ENCODE data around the gene GP1BB.

The GP1BB gene

GRCh38 chr22:19735665-19736510 is 12.5 kb downstream of the GP1BB start:
- H3K4me1 Mint-ChIP-seq (ENCODE audit: low read depth): no peaks in the 10 kb centered on the region
- H3K9me3 Mint-ChIP-seq: no peaks in the 10 kb centered on the region
- H3K27me3 Mint-ChIP-seq: no peaks in the 10 kb centered on the region
- H3K36me3 Mint-ChIP-seq (ENCODE audit: low read depth): no peaks in the 10 kb centered on the region
- H3K4me3 Mint-ChIP-seq: no peak overlapping the region
- no peak overlapping the region for H3K27ac Mint-ChIP-seq

DNA sequence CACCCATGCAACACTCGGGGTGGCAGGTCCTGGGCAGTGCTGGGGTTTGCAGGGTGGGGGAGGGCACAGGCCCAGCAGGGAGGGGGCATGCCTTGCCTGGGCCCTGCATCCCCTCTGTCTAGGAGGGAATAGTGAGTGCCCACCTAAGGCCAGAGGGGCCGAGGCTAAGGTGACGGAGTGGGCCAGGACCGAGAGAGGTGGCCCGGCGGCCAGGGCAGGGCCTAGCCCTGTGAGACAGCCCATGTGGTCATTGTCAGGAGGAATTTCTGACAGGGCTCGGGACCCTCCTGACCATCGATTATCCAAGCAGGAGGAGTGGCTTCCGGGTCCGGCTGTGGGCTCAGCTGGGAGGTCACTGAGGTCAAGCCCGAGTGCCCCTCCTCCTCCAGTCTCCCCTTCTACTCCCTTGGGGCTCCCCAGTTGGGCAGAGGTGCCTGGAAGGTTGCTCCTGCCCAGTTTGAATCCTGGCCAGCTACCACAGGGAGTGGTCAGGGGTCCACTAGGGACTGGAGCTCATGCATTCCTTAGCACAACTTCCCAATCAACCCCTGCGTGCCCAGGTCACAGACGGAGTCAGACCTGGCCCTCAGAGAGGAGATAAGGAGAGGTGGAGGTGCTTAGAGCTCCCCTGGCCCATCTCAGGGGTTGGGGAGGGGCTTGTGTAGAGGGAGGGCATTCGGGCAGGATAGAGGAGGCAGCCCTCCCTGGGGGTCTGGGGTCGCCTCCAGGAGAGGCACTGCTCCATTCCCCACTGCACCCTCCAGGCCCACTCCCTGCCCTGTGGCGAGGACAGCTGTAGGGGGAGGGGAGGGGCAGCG is 14.7 kb downstream of the GP1BB start:
- no peaks in the 10 kb centered on the region for H3K27me3 Mint-ChIP-seq
- no peak overlapping the region for H3K27ac Mint-ChIP-seq
- H3K4me1 Mint-ChIP-seq (ENCODE audit: low read depth): no peaks in the 10 kb centered on the region
- no peak overlapping the region for H3K4me3 Mint-ChIP-seq
- H3K36me3 Mint-ChIP-seq (ENCODE audit: low read depth): no peaks in the 10 kb centered on the region
- no peaks in the 10 kb centered on the region for H3K9me3 Mint-ChIP-seq

GRCh38 chr22:19738664-19739447 is 15.5 kb downstream of the GP1BB start:
- Mint-ChIP-seq H3K27ac (no peak overlapping the region), H3K36me3 (ENCODE audit: low read depth) (no peaks in the 10 kb centered on the region), H3K4me3 (no peak overlapping the region), H3K4me1 (ENCODE audit: low read depth) (no peaks in the 10 kb centered on the region), H3K9me3 (no peaks in the 10 kb centered on the region), H3K27me3 (no peaks in the 10 kb centered on the region)

DNA sequence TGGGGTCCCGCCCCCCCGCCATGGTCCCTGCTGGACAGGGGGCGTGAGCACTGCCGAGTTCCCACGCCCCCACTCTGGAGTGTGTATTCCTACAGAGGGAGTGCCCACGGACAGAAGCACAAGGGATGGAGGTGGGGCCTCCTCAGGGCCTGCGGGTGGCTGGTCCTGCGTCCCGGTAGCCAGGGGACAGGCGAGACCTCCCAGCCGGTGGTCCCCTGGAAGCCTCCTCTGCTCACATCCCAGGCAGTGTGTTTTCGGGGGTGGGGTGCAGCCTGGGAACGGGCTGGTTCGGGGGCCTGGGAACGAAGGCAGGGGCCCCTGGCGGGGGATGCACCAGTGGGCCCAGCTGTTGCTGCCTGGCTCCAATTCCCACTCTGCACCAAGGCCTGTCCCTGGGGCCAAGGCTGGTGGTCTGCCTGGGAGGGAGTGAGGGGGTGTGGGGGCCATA is 16.1 kb downstream of the GP1BB start:
- no peaks in the 10 kb centered on the region for H3K36me3 Mint-ChIP-seq (ENCODE audit: low read depth)
- no peak overlapping the region for H3K4me3 Mint-ChIP-seq
- H3K9me3 Mint-ChIP-seq: no peaks in the 10 kb centered on the region
- no peak overlapping the region for H3K27ac Mint-ChIP-seq
- H3K27me3 Mint-ChIP-seq: no peaks in the 10 kb centered on the region
- no peaks in the 10 kb centered on the region for H3K4me1 Mint-ChIP-seq (ENCODE audit: low read depth)

GRCh38 chr22:19739911-19740449 is 16.6 kb downstream of the GP1BB start:
- Mint-ChIP-seq H3K4me1 (ENCODE audit: low read depth) (no peaks in the 10 kb centered on the region), H3K4me3 (no peak overlapping the region), H3K27me3 (no peaks in the 10 kb centered on the region), H3K27ac (no peak overlapping the region), H3K36me3 (ENCODE audit: low read depth) (no peaks in the 10 kb centered on the region), H3K9me3 (no peaks in the 10 kb centered on the region)

DNA sequence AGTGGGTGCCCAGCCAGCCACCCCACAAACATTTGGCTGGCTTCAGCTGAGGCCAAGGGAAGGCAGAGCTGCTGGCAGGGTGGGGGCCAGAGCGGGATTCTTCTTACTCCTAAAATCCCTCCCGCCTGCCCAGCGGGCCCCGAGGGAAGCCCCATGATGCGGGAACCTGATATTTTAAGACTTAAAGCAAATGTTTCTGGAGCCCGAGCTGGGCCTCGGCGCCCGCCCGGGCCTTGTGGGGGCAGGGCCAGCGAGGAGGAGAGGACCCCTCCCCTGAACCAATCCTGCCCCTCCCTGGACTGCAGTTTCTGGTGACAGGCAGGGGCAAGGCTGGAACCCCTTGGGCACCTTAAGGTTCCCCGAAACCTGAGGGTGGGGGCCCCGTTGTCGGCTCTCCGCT is 17.2 kb downstream of the GP1BB start:
- no peaks in the 10 kb centered on the region for H3K36me3 Mint-ChIP-seq (ENCODE audit: low read depth)
- H3K27me3 Mint-ChIP-seq: no peaks in the 10 kb centered on the region
- H3K4me1 Mint-ChIP-seq (ENCODE audit: low read depth): no peaks in the 10 kb centered on the region
- no peaks in the 10 kb centered on the region for H3K9me3 Mint-ChIP-seq
- H3K27ac Mint-ChIP-seq: no peak overlapping the region
- H3K4me3 Mint-ChIP-seq: no peak overlapping the region

DNA sequence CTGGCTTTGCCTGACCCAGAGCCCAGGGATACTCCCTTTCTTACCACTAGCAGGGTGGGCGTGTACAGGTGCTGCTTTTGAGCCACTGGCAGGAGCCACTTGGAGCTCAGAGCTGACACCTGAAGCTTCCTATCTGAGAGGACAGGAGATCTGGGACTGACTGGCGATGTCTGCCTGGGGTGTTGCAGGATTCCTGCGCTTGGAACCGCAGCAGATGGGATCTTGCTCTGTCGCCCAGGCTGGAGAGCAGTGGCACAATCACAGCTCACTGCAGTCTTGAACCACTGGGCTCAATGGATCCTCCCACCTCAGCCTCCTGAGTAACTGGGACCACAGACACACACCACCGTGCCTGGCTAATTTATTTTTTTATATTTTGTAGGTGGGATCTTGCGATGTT is 17.7 kb downstream of the GP1BB start:
- no peaks in the 10 kb centered on the region for H3K36me3 Mint-ChIP-seq (ENCODE audit: low read depth)
- H3K27ac Mint-ChIP-seq: no peak overlapping the region
- no peaks in the 10 kb centered on the region for H3K27me3 Mint-ChIP-seq
- no peaks in the 10 kb centered on the region for H3K4me1 Mint-ChIP-seq (ENCODE audit: low read depth)
- H3K9me3 Mint-ChIP-seq: no peaks in the 10 kb centered on the region
- no peak overlapping the region for H3K4me3 Mint-ChIP-seq

GRCh38 chr22:19742160-19743066 is 19.1 kb downstream of the GP1BB start:
- H3K4me3 Mint-ChIP-seq: no peak overlapping the region
- no peak overlapping the region for H3K27ac Mint-ChIP-seq
- no peaks in the 10 kb centered on the region for H3K4me1 Mint-ChIP-seq (ENCODE audit: low read depth)
- H3K9me3 Mint-ChIP-seq: no peaks in the 10 kb centered on the region
- H3K27me3 Mint-ChIP-seq: no peaks in the 10 kb centered on the region
- H3K36me3 Mint-ChIP-seq (ENCODE audit: low read depth): no peaks in the 10 kb centered on the region

DNA sequence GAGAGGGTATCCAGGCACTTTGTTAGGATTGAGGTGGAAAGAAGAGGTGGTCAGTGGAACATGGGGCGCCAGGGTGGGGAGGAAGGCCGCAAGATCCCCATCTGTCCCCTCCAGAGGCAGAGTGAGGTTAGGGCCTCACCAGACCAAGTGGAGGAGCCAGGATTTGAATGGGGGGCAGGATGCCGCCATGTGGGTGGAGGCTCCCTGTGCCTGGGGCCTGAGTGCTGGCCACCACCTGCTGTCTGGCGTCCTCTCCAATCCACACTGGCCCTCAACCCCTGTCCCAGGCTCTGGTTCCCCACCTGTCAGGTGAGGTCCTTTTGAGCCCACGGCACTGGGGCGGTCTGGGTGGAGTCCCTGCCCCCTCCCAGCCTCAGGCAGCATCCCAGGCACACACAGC is 19.7 kb downstream of the GP1BB start:
- Mint-ChIP-seq H3K4me3 (no peak overlapping the region), H3K27ac (no peak overlapping the region), H3K27me3 (no peaks in the 10 kb centered on the region), H3K9me3 (no peaks in the 10 kb centered on the region), H3K36me3 (ENCODE audit: low read depth) (no peaks in the 10 kb centered on the region), H3K4me1 (ENCODE audit: low read depth) (no peaks in the 10 kb centered on the region)

- no peak overlapping the region for H3K27ac Mint-ChIP-seq
- no peaks in the 10 kb centered on the region for H3K27me3 Mint-ChIP-seq
- H3K9me3 Mint-ChIP-seq: no peaks in the 10 kb centered on the region
- H3K4me3 Mint-ChIP-seq: no peak overlapping the region
- H3K36me3 Mint-ChIP-seq (ENCODE audit: low read depth): no peaks in the 10 kb centered on the region
- H3K4me1 Mint-ChIP-seq (ENCODE audit: low read depth): no peaks in the 10 kb centered on the region
Observed at GRCh38 chr22:19743651-19744050, 20.3 kb downstream of the GP1BB start.

DNA sequence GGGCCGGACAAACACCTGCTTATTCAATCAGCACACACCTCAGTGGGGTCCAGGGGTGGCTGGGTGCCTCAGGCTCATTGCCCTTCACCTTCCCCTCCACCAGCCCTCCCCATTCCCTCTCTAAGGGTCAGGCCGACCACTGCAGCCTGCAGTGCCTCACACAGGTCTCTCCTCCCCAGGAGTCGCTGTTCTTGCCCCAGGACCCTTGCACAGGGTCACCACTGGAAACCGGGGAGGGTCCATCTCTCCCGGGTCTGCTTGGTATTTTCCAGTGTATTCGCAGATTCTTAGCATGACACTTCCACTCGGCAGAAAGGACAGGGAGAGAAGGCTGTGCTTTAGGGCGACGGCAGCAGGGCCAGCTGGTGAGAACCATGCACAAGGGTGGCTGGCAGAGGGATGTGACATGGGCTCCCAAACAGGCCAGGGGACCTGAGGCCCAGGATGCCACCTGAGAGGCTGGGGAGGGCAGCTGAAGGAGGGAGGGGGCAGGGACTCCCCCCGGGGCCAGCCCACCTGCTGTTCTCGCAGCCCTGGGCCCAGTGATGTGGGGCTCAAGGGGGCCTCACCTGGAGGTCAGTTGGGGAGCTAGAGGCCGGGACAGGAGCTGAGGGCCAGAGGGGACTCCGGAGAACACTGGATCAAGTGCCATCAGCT is 21.1 kb downstream of the GP1BB start:
- H3K4me1 Mint-ChIP-seq (ENCODE audit: low read depth): no peaks in the 10 kb centered on the region
- H3K27ac Mint-ChIP-seq: no peak overlapping the region
- H3K27me3 Mint-ChIP-seq: no peaks in the 10 kb centered on the region
- no peak overlapping the region for H3K4me3 Mint-ChIP-seq
- no peaks in the 10 kb centered on the region for H3K36me3 Mint-ChIP-seq (ENCODE audit: low read depth)
- no peaks in the 10 kb centered on the region for H3K9me3 Mint-ChIP-seq

GRCh38 chr22:19745155-19746101 is 22.1 kb downstream of the GP1BB start:
- no peaks in the 10 kb centered on the region for H3K27me3 Mint-ChIP-seq
- no peaks in the 10 kb centered on the region for H3K4me1 Mint-ChIP-seq (ENCODE audit: low read depth)
- no peaks in the 10 kb centered on the region for H3K9me3 Mint-ChIP-seq
- H3K4me3 Mint-ChIP-seq: no peak overlapping the region
- H3K27ac Mint-ChIP-seq: no peak overlapping the region
- H3K36me3 Mint-ChIP-seq (ENCODE audit: low read depth): no peaks in the 10 kb centered on the region

- H3K9me3 Mint-ChIP-seq: no peaks in the 10 kb centered on the region
- no peaks in the 10 kb centered on the region for H3K36me3 Mint-ChIP-seq (ENCODE audit: low read depth)
- no peak overlapping the region for H3K27ac Mint-ChIP-seq
Observed at GRCh38 chr22:19746726-19747125, 23.4 kb downstream of the GP1BB start.

More at GRCh38 chr22:19746726-19747125, 23.4 kb downstream of the GP1BB start:
- Mint-ChIP-seq H3K4me3 (no peak overlapping the region), H3K27me3 (no peaks in the 10 kb centered on the region), H3K4me1 (ENCODE audit: low read depth) (no peaks in the 10 kb centered on the region)
